GM12878 (cell line): ENCODE results near the gene XRCC4. TPM values are rescaled to one million over a fixed set of nuclear protein-coding genes. Genes with fewer than 3 reads are reported as not detected.
A peak's percentile ranks its signal among the peaks of the same experiment; 100 is the strongest.
"Not testable (repeated sequence)": the region's sequence is repeated elsewhere in the genome, so short reads cannot be mapped to it uniquely, and the experiment has no call there.

Source experiments
- ATAC-seq: fragments of 200-7000 bp; cut with Tn5 transposase; 3 replicates; pipeline ENCODE4 v1.9.1; 2020; ENCODE audit warnings: mild to moderate bottlenecking, moderate library complexity
- BruUV-seq: library from RNA; stranded (reverse); fragments of 400-500 nt; replicated peaks from 2 replicates; lab custom pipeline; 2021; lab: Mats Ljungman, UMichigan
- CTCF ChIA-PET: fragments of 300-600 bp; sonication (Branson Sonifier 250); formaldehyde crosslinking; extraction: SDS; loops from one replicate; lab custom pipeline; 2021; ENCODE audit warnings: inconsistent platforms; lab: Yijun Ruan, JAX
- POLR2A ChIA-PET: fragments of 350-600 bp; formaldehyde crosslinking; extraction: SDS; loops from one replicate; lab custom pipeline; 2021; ENCODE audit warnings: inconsistent platforms; lab: Charles Lee
- RAD21 ChIA-PET: fragments of 300-600 bp; sonication (Branson Sonifier 250); formaldehyde crosslinking; loops from one replicate; lab custom pipeline; 2023; ENCODE audit warnings: antibody characterized with exemption; ENCODE audit not compliant: unreplicated experiment; lab: Charles Lee
- SMC1A ChIA-PET: fragments of 300-600 bp; sonication (Branson Sonifier 250); formaldehyde crosslinking; loops from one replicate; lab custom pipeline; 2023; ENCODE audit not compliant: unreplicated experiment, uncharacterized antibody; lab: Charles Lee
- DNase-seq: peaks from one replicate; pipeline ENCODE4 v3.0.0-alpha.2; 2011; ENCODE audit warnings: low read depth, low spot score
- FAIRE-seq: peaks from 3 replicates; lab custom pipeline; 2011; peaks lifted over from hg19 to GRCh38; lab: Jason Lieb, UNC
- H2AFZ ChIP-seq: 2 replicates; pipeline ENCODE4 v1.6.0; 2011; ENCODE audit warnings: low read depth, low read length, control low read depth; ENCODE audit not compliant: control insufficient read depth
- H3K27ac ChIP-seq: 2 replicates; pipeline ENCODE4 v1.5.1; 2011; ENCODE audit warnings: control low read depth; ENCODE audit not compliant: control insufficient read depth, insufficient read depth
- H3K27me3 ChIP-seq, 2 experiments: replicated peaks in 1 of 2; 2 replicates each; pipeline versions ENCODE4 v1.6.0 to v1.6.1; 2011; ENCODE audit warnings: low read length in 1 of 2; ENCODE audit not compliant: control insufficient read depth in 2 of 2, insufficient read depth in 2 of 2
- H3K36me3 ChIP-seq, 2 experiments: 2 replicates each; pipeline ENCODE4 v1.5.1; 2011; ENCODE audit warnings: low read length in 1 of 2; ENCODE audit not compliant: control insufficient read depth in 2 of 2, insufficient read depth in 2 of 2
- H3K4me1 ChIP-seq: 2 replicates; pipeline ENCODE4 v1.6.1; 2011; ENCODE audit warnings: mild to moderate bottlenecking, low read length, moderate library complexity, mixed read lengths; ENCODE audit not compliant: control insufficient read depth, insufficient read depth
- H3K4me2 ChIP-seq: 2 replicates; pipeline ENCODE4 v1.6.0; 2011; ENCODE audit warnings: control low read depth; ENCODE audit not compliant: control insufficient read depth, insufficient read depth
- H3K4me3 ChIP-seq: fragments of 200-600 bp; sonication (generic); 2 replicates; pipeline ENCODE4 v1.5.1; 2016
- H3K79me2 ChIP-seq: 2 replicates; pipeline ENCODE4 v1.6.0; 2011; ENCODE audit warnings: low read length; ENCODE audit not compliant: control insufficient read depth, insufficient read depth
- H3K9ac ChIP-seq: 2 replicates; pipeline ENCODE4 v1.8.0; 2011; ENCODE audit warnings: low read length, control low read depth, mixed read lengths; ENCODE audit not compliant: control insufficient read depth, insufficient read depth
- H3K9me3 ChIP-seq: replicated peaks from 3 replicates; pipeline ENCODE4 v1.5.1; 2011; ENCODE audit warnings: mild to moderate bottlenecking, low read length; ENCODE audit not compliant: control insufficient read depth, insufficient read depth
- H4K20me1 ChIP-seq: 2 replicates; pipeline ENCODE4 v1.6.0; 2011; ENCODE audit not compliant: control insufficient read depth, insufficient read depth
- EZH2 ChIP-seq: IDR thresholded peaks from 2 replicates; pipeline ENCODE4 v1.6.1; 2012; ENCODE audit warnings: low read depth, mild to moderate bottlenecking, control low read depth, inconsistent platforms, low read length, borderline replicate concordance; ENCODE audit not compliant: control insufficient read depth
- LARP7 ChIP-seq: fragments of 450-650 bp; IDR thresholded peaks from 2 replicates; pipeline ENCODE4 v1.6.1; 2017; ENCODE audit warnings: mild to moderate bottlenecking
- MYC ChIP-seq: IDR thresholded peaks from 2 replicates; pipeline ENCODE4 v1.6.1; 2011; ENCODE audit warnings: mild to moderate bottlenecking, low read length, moderate library complexity, inconsistent platforms; ENCODE audit not compliant: insufficient read depth, insufficient replicate concordance, insufficient read length, severe bottlenecking
- NR2C1 ChIP-seq: fragments of 450-650 bp; IDR thresholded peaks from 2 replicates; pipeline ENCODE4 v1.6.1; 2017; ENCODE audit warnings: antibody characterized with exemption, mild to moderate bottlenecking, moderate library complexity
- SMAD5 ChIP-seq: IDR thresholded peaks from 2 replicates; pipeline ENCODE4 v1.6.1; 2016; ENCODE audit warnings: antibody characterized with exemption, low read depth
- WGBS: methylation state at CpG from one replicate; pipeline ENCODE4 v1.1.6; 2016; ENCODE audit warnings: low lambda C conversion rate; ENCODE audit not compliant: insufficient replicate concordance, insufficient coverage; ENCODE audit errors: missing lambda C conversion rate; 5-methylcytosine and 5-hydroxymethylcytosine counted together
- in situ Hi-C: fragments of 300-500 bp; cut with MboI; formaldehyde crosslinking; loops from 9 replicates; pipeline ENCODE4 v1.14.3; 2018; ENCODE audit warnings: mixed read lengths
- intact Hi-C: fragments of 100-400 bp; cut with micrococcal nuclease; formaldehyde crosslinking; loops from one replicate; pipeline ENCODE4 v1.14.2; 2022; ENCODE audit not compliant: unreplicated experiment
- polyA plus RNA-seq, 11 experiments: library from polyadenylated mRNA; depleted of rRNA in 4 of 11; unstranded in 6 of 11; stranded (reverse) in 5 of 11; fragments of >200 nt; fragmentation: Nextera tagmentation in 4 of 11; fragmentation: Illumina TruSeq in 1 of 11; extraction: Ambion mirVana in 4 of 11; extraction: Trizol in 1 of 11; gene quantifications; 1 replicate in 1 of 11; 2 replicates in 10 of 11; pipeline versions ENCODE4 v1.2.1 to v1.2.3, GENCODE V29; 2011 to 2016; ENCODE audit warnings: inconsistent platforms in 2 of 11, missing spikeins in 2 of 11, low read depth in 1 of 11
- total RNA-seq, 4 experiments: library from RNA; depleted of rRNA in 3 of 4; stranded (reverse); fragments of >200 nt in 3 of 4; fragmentation: Illumina TruSeq in 1 of 4; extraction: Trizol in 1 of 4; gene quantifications; 2 replicates each; pipeline versions ENCODE4 v1.2.1 to v1.2.3, GENCODE V29; 2013 to 2021
- TF ChIP-seq, protein P1 (sequence below): IDR thresholded peaks from 2 replicates; pipeline ENCODE4 v1.6.1; 2012; ENCODE audit warnings: low read depth, low read length, improper control_type of control experiment

Gene XRCC4
- total and polyA plus RNA-seq, 10 of the 15 experiments (the other 5 are each of a cell fraction or from before 2014, with no cell fraction given) = 12.1 to 53.6 (median 25.8) TPM

DNA sequence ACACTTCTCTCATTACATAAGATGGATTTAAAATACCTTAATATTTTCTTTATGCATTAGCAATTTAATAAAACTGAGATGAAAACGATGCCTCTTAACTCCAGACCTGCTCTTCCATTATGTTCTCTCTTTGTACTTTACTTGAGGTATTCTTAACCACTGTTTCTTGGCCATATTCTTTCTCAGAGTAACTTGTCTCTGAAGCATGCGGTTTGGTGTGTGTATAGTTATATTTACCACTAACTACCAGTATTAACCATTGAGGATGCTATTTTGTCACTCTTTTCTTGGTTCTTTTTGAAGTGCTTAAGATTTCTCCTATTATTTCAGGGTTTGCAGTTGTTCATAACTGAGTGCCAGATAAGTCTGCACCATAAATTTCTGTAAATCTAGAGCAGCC is 18.0 kb upstream of the XRCC4 start:
- ATAC-seq = peak; percentile 69
- no peak for TF ChIP-seq SMAD5
- TF ChIP-seq, all 136 proteins: peak for 0
- ChIA-PET RAD21 (interaction anchor here (0.8 to 1.7 kb wide), 2 partner anchors 19 to 351 kb away, joined by 3 to 4 read pairs; partner anchors contain the start of genes TMEM167A and XRCC4), CTCF (no interaction called here), POLR2A (no interaction called here), SMC1A (interaction anchor here (0.8 to 3.2 kb wide), 7 partner anchors 11 to 227 kb away, joined by 3 to 7 read pairs (median 4); no protein-coding TSS in a partner anchor)
- no peak overlapping the region for H3K9ac ChIP-seq
- BruUV-seq = no TSS peak
- H3K9me3 ChIP-seq = no peaks in the 10 kb centered on the region; the same call in 2 of the 3 replicates
- peaks cover 12% of the 10 kb centered on the region for H3K79me2 ChIP-seq
- H4K20me1 ChIP-seq = no peaks in the 10 kb centered on the region
- peaks cover 12% of the 10 kb centered on the region; the same call in 1 of the 2 replicates for H3K4me1 ChIP-seq
- H3K36me3 ChIP-seq = peaks cover 0 to 16% of the 10 kb centered on the region in 2 experiments; a peak in 3 of 4 replicates
- no peak overlapping the region for H3K4me3 ChIP-seq
- FAIRE-seq = no peak
- 37% methylated on average over 2 of the region's 2 CpGs for WGBS
- H3K27me3 ChIP-seq = no peaks in the 10 kb centered on the region
- no peak overlapping the region for H3K27ac ChIP-seq
- intact Hi-C loops (no loop called here), in situ Hi-C loops (no loop called here)
- H2AFZ ChIP-seq = no peak overlapping the region
- no peak for DNase-seq
- no peak overlapping the region for H3K4me2 ChIP-seq

DNA sequence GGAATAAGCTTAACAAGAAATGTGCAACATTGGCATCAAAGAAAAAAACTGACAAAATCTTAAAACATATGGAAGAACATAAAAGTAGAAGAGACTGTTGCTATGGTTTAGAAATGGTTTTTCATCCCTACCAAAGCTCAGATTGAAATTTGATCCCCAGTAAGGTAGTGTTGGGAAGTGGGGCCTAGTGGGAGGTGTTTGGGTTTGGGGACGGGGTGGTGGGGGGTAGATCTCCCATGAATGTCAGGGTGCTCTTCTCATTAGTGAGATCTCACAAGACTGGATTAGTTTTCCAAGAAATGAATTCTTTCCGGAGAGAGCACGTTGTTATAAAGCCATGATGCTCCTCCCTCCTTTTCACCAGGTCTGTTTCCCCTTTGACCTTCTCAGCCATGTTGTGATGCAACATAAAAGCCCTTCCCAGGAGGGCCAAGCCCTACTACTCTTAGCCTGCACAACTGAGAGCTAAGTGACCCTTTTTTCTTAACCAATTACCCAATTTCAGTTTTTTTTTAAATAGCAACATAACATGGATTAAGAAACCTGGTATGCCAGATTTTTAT is 10.7 kb upstream of the XRCC4 start:
- ATAC-seq = no peak
- no peak for FAIRE-seq
- Histone ChIP-seq H2AFZ (no peak overlapping the region), H3K36me3 (peaks cover 0 to 6% of the 10 kb centered on the region in 2 experiments; a peak in 2 of 4 replicates), H3K4me1 (no peaks in the 10 kb centered on the region), H4K20me1 (no peaks in the 10 kb centered on the region), H3K4me2 (no peak overlapping the region), H3K27ac (no peak overlapping the region), H3K27me3 (no peaks in the 10 kb centered on the region), H3K9me3 (no peaks in the 10 kb centered on the region; the same call in 2 of the 3 replicates), H3K79me2 (peaks cover 68% of the 10 kb centered on the region), H3K4me3 (no peak overlapping the region), H3K9ac (no peak overlapping the region)
- WGBS = 93% methylated on average over 3 of the region's 3 CpGs
- ChIA-PET RAD21 (no interaction called here), CTCF (no interaction called here), POLR2A (interaction anchor here (0.6 to 1.8 kb wide), 2 partner anchors 11 to 125 kb away, joined by 3 to 6 read pairs; partner anchors contain the start of genes TMEM167A and XRCC4), SMC1A (interaction anchor here (0.8 to 1.8 kb wide), 5 partner anchors 9 to 54 kb away, joined by 3 to 5 read pairs (median 3); no protein-coding TSS in a partner anchor)
- TF ChIP-seq, protein P1, sequence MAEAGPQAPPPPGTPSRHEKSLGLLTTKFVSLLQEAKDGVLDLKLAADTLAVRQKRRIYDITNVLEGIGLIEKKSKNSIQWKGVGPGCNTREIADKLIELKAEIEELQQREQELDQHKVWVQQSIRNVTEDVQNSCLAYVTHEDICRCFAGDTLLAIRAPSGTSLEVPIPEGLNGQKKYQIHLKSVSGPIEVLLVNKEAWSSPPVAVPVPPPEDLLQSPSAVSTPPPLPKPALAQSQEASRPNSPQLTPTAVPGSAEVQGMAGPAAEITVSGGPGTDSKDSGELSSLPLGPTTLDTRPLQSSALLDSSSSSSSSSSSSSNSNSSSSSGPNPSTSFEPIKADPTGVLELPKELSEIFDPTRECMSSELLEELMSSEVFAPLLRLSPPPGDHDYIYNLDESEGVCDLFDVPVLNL = no peak
- TF ChIP-seq NR2C1 = 0 out of 2 replicates have a peak, but pooled peaks have one; percentile 6
- no peak for TF ChIP-seq LARP7
- no peak for TF ChIP-seq EZH2
- no peak for TF ChIP-seq MYC
- no TSS peak for BruUV-seq
- in situ Hi-C loops = no loop called here
- no peak for DNase-seq
- intact Hi-C loops = no loop called here

DNA sequence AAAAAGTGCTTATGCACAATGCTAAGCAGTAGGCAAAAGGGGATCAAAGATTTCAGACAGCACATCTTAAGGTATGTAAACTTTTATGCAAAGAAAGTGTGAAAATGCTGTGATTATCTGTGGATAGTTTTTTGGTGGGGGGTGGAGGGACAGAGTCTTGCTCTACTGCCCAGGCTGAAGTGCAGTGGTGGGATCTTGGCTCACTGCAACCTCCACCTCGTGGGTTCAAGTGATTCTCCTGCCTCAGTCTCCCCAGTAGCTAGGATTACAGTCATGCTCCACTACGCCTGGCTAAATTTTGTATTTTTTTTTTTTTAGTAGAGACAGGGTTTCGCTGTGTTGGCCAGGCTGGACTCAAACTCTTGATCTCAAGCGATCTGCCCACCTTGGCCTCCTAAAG is 10.0 kb upstream of the XRCC4 start:
- H3K4me3 ChIP-seq, H3K36me3 ChIP-seq, CTCF ChIA-PET, H3K9me3 ChIP-seq, ATAC-seq, intact Hi-C loops, BruUV-seq, H3K27ac ChIP-seq, in situ Hi-C loops, DNase-seq, H3K9ac ChIP-seq, POLR2A ChIA-PET, H3K4me1 ChIP-seq, H4K20me1 ChIP-seq, RAD21 ChIA-PET, H2AFZ ChIP-seq, SMC1A ChIA-PET, H3K27me3 ChIP-seq, H3K4me2 ChIP-seq, FAIRE-seq: not testable (repeated sequence)
- 98% methylated on average over 4 of the region's 4 CpGs for WGBS
- H3K79me2 ChIP-seq = peaks cover 74% of the 10 kb centered on the region
